B cell (primary cell): ENCODE measurements around the gene ERP29. TPM values are rescaled to one million over a fixed set of nuclear protein-coding genes. Genes with fewer than 3 reads are reported as not detected.

Experiments
- ATAC-seq: fragments of 200-7000 bp; cut with Tn5 transposase; one replicate; pipeline ENCODE4 v1.10.0; 2021; ENCODE audit warnings: low read depth, mild to moderate bottlenecking, moderate number of reproducible peaks, moderate library complexity
- CTCF ChIA-PET: fragments of 350-600 bp; sonication (Branson Sonifier 250); formaldehyde crosslinking; loops from one replicate; lab custom pipeline; 2021; ENCODE audit warnings: antibody characterized with exemption, inconsistent platforms; lab: Charles Lee
- POLR2A ChIA-PET: fragments of 350-600 bp; sonication (Branson Sonifier 250); formaldehyde crosslinking; loops from one replicate; lab custom pipeline; 2021; ENCODE audit warnings: antibody characterized with exemption; lab: Charles Lee
- DNase-seq: peaks from one replicate; pipeline ENCODE4 v3.0.0; 2013
- H2AFZ ChIP-seq: 2 replicates; pipeline ENCODE4 v1.6.1; 2012; ENCODE audit warnings: mild to moderate bottlenecking, low read depth, low read length; ENCODE audit not compliant: insufficient read depth, poor library complexity, severe bottlenecking
- H3K27ac ChIP-seq, 2 donors: 1 replicate in 1 of 2; 2 replicates in 1 of 2; pipeline ENCODE4 v1.5.1; 2012 to 2013; ENCODE audit warnings: low read length in 2 of 2, mild to moderate bottlenecking in 2 of 2, moderate library complexity in 1 of 2
- H3K27me3 ChIP-seq, 4 experiments: fragments of 200-600 bp in 1 of 4; sonication (generic) in 1 of 4; replicated peaks in 1 of 4; 1 replicate in 2 of 4; 2 replicates in 2 of 4; pipeline versions ENCODE4 v1.6.1 to v1.7.0; 2013 to 2016; ENCODE audit warnings: low read length in 3 of 4, mild to moderate bottlenecking in 2 of 4, mixed read lengths in 1 of 4, moderate library complexity in 1 of 4; ENCODE audit not compliant: insufficient read depth in 4 of 4, control insufficient read depth in 3 of 4; ENCODE audit errors: control extremely low read depth in 1 of 4
- H3K36me3 ChIP-seq, 2 experiments: replicated peaks in 1 of 2; 1 replicate in 1 of 2; 2 replicates in 1 of 2; pipeline versions ENCODE4 v1.6.1 to v1.7.1; 2013; ENCODE audit warnings: low read length in 1 of 2; ENCODE audit not compliant: insufficient read depth in 2 of 2, control insufficient read depth in 1 of 2; ENCODE audit errors: control extremely low read depth in 1 of 2, extremely low read depth in 1 of 2
- H3K4me1 ChIP-seq, 2 donors: fragments of 200-600 bp in 1 of 2; sonication (generic) in 1 of 2; 1 replicate in 1 of 2; 2 replicates in 1 of 2; pipeline versions ENCODE4 v1.5.1 to v1.6.1; 2013 to 2017; ENCODE audit warnings: low read length in 2 of 2; ENCODE audit not compliant: control insufficient read depth in 2 of 2, insufficient read depth in 2 of 2
- H3K4me2 ChIP-seq: replicated peaks from 2 replicates; pipeline ENCODE3; 2012; ENCODE audit warnings: mild to moderate bottlenecking, low read depth, low read length; ENCODE audit not compliant: poor library complexity, severe bottlenecking
- H3K4me3 ChIP-seq, 5 experiments: fragments of 200-600 bp in 1 of 5; sonication (generic) in 1 of 5; 1 replicate in 3 of 5; 2 replicates in 2 of 5; pipeline versions ENCODE4 v1.5.1 to v1.7.0; 2011 to 2016; ENCODE audit warnings: low read length in 4 of 5, mild to moderate bottlenecking in 4 of 5, low read depth in 2 of 5, control low read depth in 1 of 5, moderate library complexity in 1 of 5; ENCODE audit not compliant: insufficient read depth in 1 of 5; ENCODE audit errors: control extremely low read depth in 1 of 5, extremely low read depth in 1 of 5
- H3K79me2 ChIP-seq: fragments of 200-600 bp; sonication (generic); one replicate; pipeline ENCODE4 v1.6.0; 2016; ENCODE audit warnings: low read length; ENCODE audit not compliant: control insufficient read depth, insufficient read depth
- H3K9ac ChIP-seq: fragments of 200-600 bp; sonication (generic); 2 replicates; pipeline ENCODE4 v1.6.1; 2017; ENCODE audit warnings: mild to moderate bottlenecking, low read length, moderate library complexity
- H3K9me3 ChIP-seq, 3 donors: one replicate each; pipeline versions ENCODE4 v1.6.1 to v1.7.1; 2013; ENCODE audit warnings: low read length in 2 of 3; ENCODE audit not compliant: control insufficient read depth in 2 of 3, insufficient read depth in 1 of 3; ENCODE audit errors: control extremely low read depth in 1 of 3
- H4K20me1 ChIP-seq: 2 replicates; pipeline ENCODE4 v1.6.0; 2012; ENCODE audit warnings: mild to moderate bottlenecking, low read length; ENCODE audit not compliant: insufficient read depth, control insufficient read depth, poor library complexity, severe bottlenecking
- H3K27ac Mint-ChIP-seq: one replicate; pipeline ENCODE4 v1.8.0; 2021; ENCODE audit warnings: mixed read lengths
- H3K27me3 Mint-ChIP-seq: one replicate; pipeline ENCODE4 v1.8.0; 2021; ENCODE audit warnings: mixed read lengths
- H3K4me1 Mint-ChIP-seq: one replicate; pipeline ENCODE4 v1.8.0; 2021; ENCODE audit warnings: mixed read lengths
- H3K4me3 Mint-ChIP-seq: one replicate; pipeline ENCODE4 v1.8.0; 2021; ENCODE audit warnings: mixed read lengths
- H3K9me3 Mint-ChIP-seq: one replicate; pipeline ENCODE4 v1.8.0; 2022; ENCODE audit warnings: mixed read lengths; ENCODE audit not compliant: insufficient read depth
- EZH2 ChIP-seq: IDR thresholded peaks from 2 replicates; pipeline ENCODE4 v1.6.1; 2012; ENCODE audit warnings: borderline replicate concordance, low read depth, mild to moderate bottlenecking, moderate library complexity, low read length; ENCODE audit not compliant: insufficient read depth, poor library complexity, severe bottlenecking
- WGBS: methylation state at CpG from one replicate; pipeline ENCODE4 v1.1.5; 2013; ENCODE audit warnings: missing lambda C conversion rate; ENCODE audit not compliant: insufficient coverage; 5-methylcytosine and 5-hydroxymethylcytosine counted together
- intact Hi-C: fragments of 100-400 bp; cut with micrococcal nuclease; formaldehyde crosslinking; loops from one replicate; pipeline ENCODE4 v1.10.0; 2022
- polyA plus RNA-seq: library from polyadenylated mRNA; depleted of rRNA; stranded (reverse); fragments of >200 nt; gene quantifications from 2 replicates; pipeline ENCODE4 v1.2.3, GENCODE V29; 2012
- total RNA-seq, 2 donors: library from RNA; stranded (reverse); fragments of 120-200 nt in 1 of 2; gene quantifications; 1 replicate in 1 of 2; 2 replicates in 1 of 2; pipeline versions ENCODE4 v1.2.3 to v1.2.4, GENCODE V29; 2013 to 2022
- TF ChIP-seq, protein P1 (sequence below): fragments of 200-600 bp; IDR thresholded peaks from one replicate; pipeline ENCODE4 v1.8.0; 2022; ENCODE audit warnings: antibody characterized with exemption, mild to moderate bottlenecking

The ERP29 gene
- total and polyA plus RNA-seq, 2 donors (not counting 1 experiment from before 2014, with no cell fraction given) = 130 to 149 TPM

- no peaks in the 10 kb centered on the region for H3K79me2 ChIP-seq
- H3K4me2 ChIP-seq = no peak overlapping the region
- intact Hi-C loops = no loop called here
- WGBS = 100% methylated on average over 1 of the region's 5 CpGs
- H3K4me3 ChIP-seq = no peak overlapping the region
- H3K27ac ChIP-seq = no peak overlapping the region
- ATAC-seq = no peak
- no peaks in the 10 kb centered on the region for H3K27me3 ChIP-seq
- H2AFZ ChIP-seq = no peak overlapping the region
- H3K9me3 ChIP-seq = peaks cover 8 to 11% (median 10%) of the 10 kb centered on the region in 3 donors
- no peaks in the 10 kb centered on the region for H3K27me3 Mint-ChIP-seq
- H3K4me3 Mint-ChIP-seq = no peak overlapping the region
- DNase-seq = no peak
- H4K20me1 ChIP-seq = no peaks in the 10 kb centered on the region
- no peak overlapping the region for H3K27ac Mint-ChIP-seq
- TF ChIP-seq EZH2 = no peak
- TF ChIP-seq, protein P1, sequence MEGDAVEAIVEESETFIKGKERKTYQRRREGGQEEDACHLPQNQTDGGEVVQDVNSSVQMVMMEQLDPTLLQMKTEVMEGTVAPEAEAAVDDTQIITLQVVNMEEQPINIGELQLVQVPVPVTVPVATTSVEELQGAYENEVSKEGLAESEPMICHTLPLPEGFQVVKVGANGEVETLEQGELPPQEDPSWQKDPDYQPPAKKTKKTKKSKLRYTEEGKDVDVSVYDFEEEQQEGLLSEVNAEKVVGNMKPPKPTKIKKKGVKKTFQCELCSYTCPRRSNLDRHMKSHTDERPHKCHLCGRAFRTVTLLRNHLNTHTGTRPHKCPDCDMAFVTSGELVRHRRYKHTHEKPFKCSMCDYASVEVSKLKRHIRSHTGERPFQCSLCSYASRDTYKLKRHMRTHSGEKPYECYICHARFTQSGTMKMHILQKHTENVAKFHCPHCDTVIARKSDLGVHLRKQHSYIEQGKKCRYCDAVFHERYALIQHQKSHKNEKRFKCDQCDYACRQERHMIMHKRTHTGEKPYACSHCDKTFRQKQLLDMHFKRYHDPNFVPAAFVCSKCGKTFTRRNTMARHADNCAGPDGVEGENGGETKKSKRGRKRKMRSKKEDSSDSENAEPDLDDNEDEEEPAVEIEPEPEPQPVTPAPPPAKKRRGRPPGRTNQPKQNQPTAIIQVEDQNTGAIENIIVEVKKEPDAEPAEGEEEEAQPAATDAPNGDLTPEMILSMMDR = no peak
- no peaks in the 10 kb centered on the region for H3K4me1 ChIP-seq
- no peaks in the 10 kb centered on the region for H3K36me3 ChIP-seq
- H3K9ac ChIP-seq = no peak overlapping the region
- POLR2A ChIA-PET = no interaction called here
- H3K4me1 Mint-ChIP-seq = no peaks in the 10 kb centered on the region
- CTCF ChIA-PET = no interaction called here
- no peaks in the 10 kb centered on the region for H3K9me3 Mint-ChIP-seq
Observed at GRCh38 chr12:111975161-111975931, 37.9 kb upstream of the ERP29 start.

DNA sequence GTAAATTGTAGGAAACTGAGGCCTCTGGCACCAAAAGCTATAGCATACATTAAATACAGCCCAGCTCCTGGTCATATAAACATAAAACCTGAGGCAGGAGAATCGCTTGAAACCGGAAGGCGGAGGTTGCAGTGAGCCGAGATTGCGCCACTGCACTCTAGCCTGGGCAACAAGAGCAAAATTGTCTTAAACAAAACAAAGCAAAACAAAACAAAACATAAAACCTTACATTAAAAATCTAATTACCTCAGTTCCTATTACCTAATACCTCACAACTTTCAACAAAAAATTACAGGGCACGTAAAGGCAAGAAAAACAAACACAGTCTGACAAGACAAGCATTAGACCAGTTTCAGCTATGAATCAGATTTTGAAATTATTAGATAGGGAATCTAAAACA lies 36.9 kb upstream of the ERP29 start:
- no peaks in the 10 kb centered on the region for H4K20me1 ChIP-seq
- H3K9ac ChIP-seq = no peak overlapping the region
- H3K27ac Mint-ChIP-seq = no peak overlapping the region
- TF ChIP-seq EZH2 = no peak
- TF ChIP-seq, protein P1 = no peak
- H3K79me2 ChIP-seq = peaks cover 1% of the 10 kb centered on the region
- no peaks in the 10 kb centered on the region for H3K36me3 ChIP-seq
- H3K4me1 Mint-ChIP-seq = no peaks in the 10 kb centered on the region
- H3K27me3 ChIP-seq = no peaks in the 10 kb centered on the region
- no peaks in the 10 kb centered on the region for H3K27me3 Mint-ChIP-seq
- no peak overlapping the region for H3K4me2 ChIP-seq
- DNase-seq (no peak), ATAC-seq (no peak)
- POLR2A ChIA-PET = no interaction called here
- no peak overlapping the region for H2AFZ ChIP-seq
- peaks cover 6 to 8% (median 6%) of the 10 kb centered on the region in 3 donors for H3K9me3 ChIP-seq
- H3K27ac ChIP-seq = no peak overlapping the region
- no peak overlapping the region for H3K4me3 Mint-ChIP-seq
- no peak overlapping the region for H3K4me3 ChIP-seq
- no peaks in the 10 kb centered on the region for H3K4me1 ChIP-seq
- H3K9me3 Mint-ChIP-seq = no peaks in the 10 kb centered on the region
- CTCF ChIA-PET = no interaction called here
- 90% methylated on average over 2 of the region's 6 CpGs for WGBS
- intact Hi-C loops = no loop called here
